Measurements from ENCODE around the gene RBM4. TPM values are rescaled to one million over a fixed set of nuclear protein-coding genes. Genes with fewer than 3 reads are reported as not detected.

The RBM4 gene
- total and polyA plus RNA-seq, 2 of the 13 experiments (the other 11 are each of a cell fraction or from before 2014, with no cell fraction given) = 126 to 136 TPM

DNA sequence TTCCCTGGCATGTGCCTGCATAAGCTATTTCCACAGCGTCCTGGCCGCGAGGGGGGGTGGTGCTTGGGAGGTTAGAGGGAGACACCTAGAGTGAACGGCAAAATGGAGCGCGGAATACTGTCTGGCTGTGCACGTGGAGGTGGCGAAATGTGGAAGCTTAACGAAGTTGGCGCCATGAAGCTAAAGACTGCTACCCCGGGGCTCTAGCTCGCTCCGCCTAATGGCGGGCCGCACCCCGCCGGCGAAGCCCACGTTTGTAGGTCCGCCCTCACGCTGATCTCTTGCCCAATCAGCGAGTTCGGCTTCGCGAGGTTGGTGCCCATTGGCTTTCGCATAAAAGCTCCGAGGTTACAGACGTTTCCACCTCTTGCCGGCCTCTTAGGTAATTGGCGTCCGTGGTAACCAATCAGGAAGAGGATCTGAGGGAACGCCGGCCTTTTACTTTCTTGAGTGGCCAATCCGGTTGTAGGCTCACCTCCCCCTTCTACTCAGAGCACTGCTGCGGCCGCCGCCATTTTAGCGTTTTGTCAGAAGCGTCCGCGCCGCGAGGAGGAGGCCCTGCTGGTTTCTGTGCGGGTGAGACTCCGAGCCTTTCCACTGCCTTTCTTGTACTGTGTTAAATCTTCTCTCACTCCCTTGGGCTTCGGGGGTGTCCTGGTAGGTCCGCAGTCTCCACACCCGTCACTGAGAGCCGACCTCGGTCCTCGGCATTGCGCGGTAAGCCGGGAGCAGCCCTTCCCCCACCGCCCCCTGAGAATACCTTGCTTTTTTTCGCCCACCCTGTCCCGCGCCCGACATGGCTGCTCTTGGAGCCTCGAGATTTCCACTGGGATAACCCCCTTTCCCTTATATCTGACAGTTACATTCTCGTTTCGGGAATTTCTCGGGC lies at the start of gene RBM4 (continued):
- TF ChIP-seq ZBTB7B (CRISPR knock-in tag; IDR thresholded peaks at IDR 0.05) = no peak
- no peak for TF ChIP-seq ZNF10 (CRISPR knock-in tag; IDR thresholded peaks at IDR 0.05; ENCODE audit: borderline replicate concordance, low read depth)
- peak; percentile 75 for TF ChIP-seq CREB1 (IDR thresholded peaks at IDR 0.05)
- peak; percentile 89 for TF ChIP-seq CREB1 (CRISPR knock-in tag; IDR thresholded peaks at IDR 0.05)
- TF ChIP-seq ZNF180 (CRISPR knock-in tag; IDR thresholded peaks at IDR 0.05; ENCODE audit: borderline replicate concordance, low read depth) = no peak
- TF ChIP-seq ZNF484 (CRISPR knock-in tag; IDR thresholded peaks at IDR 0.05; ENCODE audit: borderline replicate concordance, low read depth) = no peak
- no peak for TF ChIP-seq ZSCAN29 (CRISPR knock-in tag; conservative IDR thresholded peaks at IDR 0.05)
- TF ChIP-seq HCFC1 (IDR thresholded peaks at IDR 0.05; ENCODE audit: low read depth, low read length) = peak; percentile 27; the same call in 1 of the 2 replicates
- TF ChIP-seq, protein P1, sequence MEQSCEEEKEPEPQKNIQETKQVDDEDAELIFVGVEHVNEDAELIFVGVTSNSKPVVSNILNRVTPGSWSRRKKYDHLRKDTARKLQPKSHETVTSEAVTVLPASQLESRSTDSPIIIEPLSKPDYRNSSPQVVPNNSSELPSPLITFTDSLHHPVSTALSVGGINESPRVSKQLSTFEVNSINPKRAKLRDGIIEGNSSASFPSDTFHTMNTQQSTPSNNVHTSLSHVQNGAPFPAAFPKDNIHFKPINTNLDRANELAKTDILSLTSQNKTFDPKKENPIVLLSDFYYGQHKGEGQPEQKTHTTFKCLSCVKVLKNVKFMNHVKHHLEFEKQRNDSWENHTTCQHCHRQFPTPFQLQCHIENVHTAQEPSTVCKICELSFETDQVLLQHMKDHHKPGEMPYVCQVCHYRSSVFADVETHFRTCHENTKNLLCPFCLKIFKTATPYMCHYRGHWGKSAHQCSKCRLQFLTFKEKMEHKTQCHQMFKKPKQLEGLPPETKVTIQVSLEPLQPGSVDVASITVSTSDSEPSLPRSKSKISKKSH (CRISPR knock-in tag; IDR thresholded peaks at IDR 0.05; ENCODE audit: borderline replicate concordance) = peak; percentile 68
- peak; percentile 57; the same call in 1 of the 2 replicates for TF ChIP-seq SAFB2 (CRISPR knock-in tag; IDR thresholded peaks at IDR 0.05; ENCODE audit: borderline replicate concordance, low read depth)
- no peak for TF ChIP-seq ZNF33A (CRISPR knock-in tag; IDR thresholded peaks at IDR 0.05; ENCODE audit: borderline replicate concordance)
- TF ChIP-seq HNF4A (CRISPR knock-in tag; IDR thresholded peaks at IDR 0.05) = no peak
- TF ChIP-seq, protein P2, sequence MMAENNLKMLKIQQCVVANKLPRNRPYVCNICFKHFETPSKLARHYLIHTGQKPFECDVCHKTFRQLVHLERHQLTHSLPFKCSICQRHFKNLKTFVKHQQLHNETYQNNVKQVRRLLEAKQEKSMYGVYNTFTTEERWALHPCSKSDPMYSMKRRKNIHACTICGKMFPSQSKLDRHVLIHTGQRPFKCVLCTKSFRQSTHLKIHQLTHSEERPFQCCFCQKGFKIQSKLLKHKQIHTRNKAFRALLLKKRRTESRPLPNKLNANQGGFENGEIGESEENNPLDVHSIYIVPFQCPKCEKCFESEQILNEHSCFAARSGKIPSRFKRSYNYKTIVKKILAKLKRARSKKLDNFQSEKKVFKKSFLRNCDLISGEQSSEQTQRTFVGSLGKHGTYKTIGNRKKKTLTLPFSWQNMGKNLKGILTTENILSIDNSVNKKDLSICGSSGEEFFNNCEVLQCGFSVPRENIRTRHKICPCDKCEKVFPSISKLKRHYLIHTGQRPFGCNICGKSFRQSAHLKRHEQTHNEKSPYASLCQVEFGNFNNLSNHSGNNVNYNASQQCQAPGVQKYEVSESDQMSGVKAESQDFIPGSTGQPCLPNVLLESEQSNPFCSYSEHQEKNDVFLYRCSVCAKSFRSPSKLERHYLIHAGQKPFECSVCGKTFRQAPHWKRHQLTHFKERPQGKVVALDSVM (CRISPR knock-in tag; IDR thresholded peaks at IDR 0.05) = no peak
- TF ChIP-seq MAFF (IDR thresholded peaks at IDR 0.05; ENCODE audit: low read depth, low read length) = no peak; the same call in 1 of the 2 replicates
- no peak for TF ChIP-seq ZNF773 (CRISPR knock-in tag; IDR thresholded peaks at IDR 0.05; ENCODE audit: borderline replicate concordance)
- TF ChIP-seq NFE2L1 (CRISPR knock-in tag; IDR thresholded peaks at IDR 0.05; ENCODE audit: borderline replicate concordance) = no peak
- TF ChIP-seq NR2F1 (CRISPR knock-in tag; IDR thresholded peaks at IDR 0.05) = 0 out of 4 replicates have a peak, but pooled peaks of 1 of the 2 experiments have one; percentile 11
- 0 out of 2 replicates have a peak, but pooled peaks have one; percentile 26 for TF ChIP-seq ZNF468 (CRISPR knock-in tag; IDR thresholded peaks at IDR 0.05)
- no peak for TF ChIP-seq TCF7L2 (IDR thresholded peaks at IDR 0.05; ENCODE audit: low read depth, low read length)
- 0 out of 2 replicates have a peak, but pooled peaks have one; percentile 87 for TF ChIP-seq FIP1L1 (IDR thresholded peaks at IDR 0.05; ENCODE audit: borderline replicate concordance, insufficient read depth, low read depth, low read length)
- TF ChIP-seq NRL (CRISPR knock-in tag; IDR thresholded peaks at IDR 0.05; ENCODE audit: borderline replicate concordance) = peak; percentile 54; the same call in 1 of the 2 replicates
- TF ChIP-seq SRY (CRISPR knock-in tag; IDR thresholded peaks at IDR 0.05) = peak; percentile 70; the same call in 1 of the 2 replicates
- TF ChIP-seq ZNF225 (CRISPR knock-in tag; IDR thresholded peaks at IDR 0.05) = no peak
- no peak; the same call in 1 of the 2 replicates for TF ChIP-seq ZNF264 (CRISPR knock-in tag; IDR thresholded peaks at IDR 0.05)
- TF ChIP-seq RFXAP (CRISPR knock-in tag; IDR thresholded peaks at IDR 0.05; ENCODE audit: borderline replicate concordance) = peak; percentile 46
- TF ChIP-seq TRIM24 (CRISPR knock-in tag; IDR thresholded peaks at IDR 0.05) = no peak
- TF ChIP-seq SIX4 (CRISPR knock-in tag; IDR thresholded peaks at IDR 0.05) = no peak

Data from HepG2 (cell line).